GM21367 (cell line): ENCODE data around the gene B4GALT6.
A peak's percentile ranks its signal among the peaks of the same experiment; 100 is the strongest.
"Not testable (repeated sequence)": the region's sequence is repeated elsewhere in the genome, so short reads cannot be mapped to it uniquely, and the experiment has no call there.

ENCODE experiments used
- ATAC-seq: cut with Tn5 transposase; IDR thresholded peaks from one replicate; pipeline ENCODE4 v1.9.1; 2021; ENCODE audit not compliant: unreplicated experiment

Gene B4GALT6

GRCh38 chr18:31684279-31685096, at the start of gene B4GALT6:
Gene B4GALT6 (minus strand): TSS chr18:31684581. CDS start chr18:31684426, 155 bp downstream.
- peak; percentile 33 for ATAC-seq

GRCh38 chr18:31731628-31732027, 47.2 kb upstream of the B4GALT6 start:
- ATAC-seq = no peak

- ATAC-seq = not testable (repeated sequence)
Observed at GRCh38 chr18:31729196-31729595, 44.8 kb upstream of the B4GALT6 start.

DNA sequence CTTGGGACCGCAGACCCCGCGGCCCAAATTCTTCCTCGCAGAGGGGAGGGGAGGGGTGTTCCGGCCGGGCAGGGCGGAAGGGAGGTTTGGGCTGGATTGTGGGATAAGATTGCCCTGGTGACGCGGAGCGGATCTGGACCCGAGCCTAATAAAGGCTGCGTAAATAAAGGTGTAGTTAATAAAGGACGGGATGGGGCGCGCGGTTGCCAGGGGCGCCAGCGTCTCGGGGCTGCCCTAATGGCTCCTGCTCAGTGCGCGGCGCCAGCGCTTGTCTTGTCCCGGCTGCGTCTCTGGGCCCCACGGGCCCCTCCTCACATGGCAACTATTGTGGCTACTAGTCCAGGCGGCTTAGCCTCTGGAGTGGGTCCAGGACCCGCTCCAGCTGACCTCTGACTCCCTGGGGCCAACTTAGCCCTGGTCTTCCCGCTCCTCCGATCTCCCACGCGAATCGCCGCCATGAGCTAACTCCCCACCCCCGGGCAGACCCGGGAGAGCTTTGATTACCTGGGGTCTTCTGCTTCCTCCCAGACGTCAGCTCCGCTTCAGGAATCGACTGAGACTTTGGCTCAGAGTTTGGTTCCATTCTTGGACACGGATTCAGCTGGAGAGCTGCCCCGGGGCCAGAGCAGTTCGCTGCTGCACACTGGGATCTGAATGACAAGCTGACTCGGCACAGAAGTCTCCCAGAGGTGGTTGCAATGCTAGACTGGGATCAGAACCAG, 39.8 kb upstream of the B4GALT6 start:
- ATAC-seq = no peak

- ATAC-seq = no peak
Observed at GRCh38 chr18:31723639-31723989, 39.2 kb upstream of the B4GALT6 start.

DNA sequence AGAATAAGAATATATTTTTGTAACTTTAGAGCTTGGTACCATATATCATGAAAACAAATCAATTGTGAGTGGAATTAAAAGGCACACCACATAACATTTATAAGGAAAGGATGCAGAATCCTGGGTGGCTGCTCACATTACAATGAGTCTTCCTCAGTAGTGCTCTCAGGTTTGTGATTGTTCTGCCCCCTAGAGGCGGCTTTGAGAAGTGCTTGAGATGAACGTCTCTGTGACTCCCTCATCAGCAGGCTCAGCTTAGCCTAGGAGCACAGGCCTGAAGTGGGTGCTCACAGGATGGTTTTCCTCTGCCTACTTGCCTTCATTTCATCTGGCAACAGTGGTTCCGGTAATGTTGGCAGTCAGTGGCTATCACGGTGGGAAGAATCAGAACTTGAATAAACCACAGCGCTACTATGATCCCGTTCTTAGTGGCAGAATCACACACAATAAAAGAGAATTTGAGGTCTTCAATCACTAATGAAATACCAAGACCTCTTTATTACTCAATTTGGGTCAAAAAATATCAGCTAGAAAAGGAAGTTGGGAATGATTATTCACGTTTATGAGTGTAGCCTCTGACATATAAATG, 38.1 kb upstream of the B4GALT6 start:
- ATAC-seq = peak; percentile 94

DNA sequence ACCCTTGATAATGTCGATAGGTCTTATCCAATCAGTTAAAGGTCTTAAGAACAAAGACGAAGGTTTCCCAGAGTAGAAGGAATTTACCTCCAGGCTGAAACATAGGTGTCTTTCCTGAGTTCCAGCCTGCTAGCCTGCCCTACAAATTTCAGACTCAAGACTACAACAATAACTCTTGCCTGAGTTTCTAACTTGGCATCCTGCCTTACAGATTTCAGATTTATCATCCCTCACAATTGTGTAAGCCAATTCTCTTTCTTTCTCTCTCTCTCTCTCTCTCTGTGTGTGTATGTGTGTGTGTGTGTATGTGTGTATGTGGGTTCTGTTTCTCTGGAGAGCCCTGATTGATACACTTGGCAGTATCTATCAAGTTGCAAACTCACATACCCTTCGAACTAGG, 37.2 kb upstream of the B4GALT6 start:
- ATAC-seq = no peak

DNA sequence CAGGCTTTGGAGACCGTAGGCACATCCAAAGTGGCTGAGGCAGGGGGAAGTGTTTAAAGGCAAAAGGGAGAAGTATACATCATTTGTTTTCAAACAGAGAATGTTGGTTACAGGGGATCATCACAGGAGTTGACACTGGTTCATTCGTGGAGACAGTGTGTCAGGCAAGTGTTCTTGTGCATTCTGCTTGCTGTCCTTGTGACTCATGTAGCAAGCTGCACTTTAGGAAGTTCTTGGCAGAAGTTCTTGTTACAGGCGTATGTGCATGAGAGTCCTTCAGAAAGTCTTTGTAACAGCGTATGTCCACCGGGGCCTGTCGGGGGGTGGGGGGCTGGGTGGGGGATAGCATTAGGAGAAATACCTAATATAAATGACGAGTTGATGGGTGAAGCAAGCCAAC, 36.5 kb upstream of the B4GALT6 start:
- no peak for ATAC-seq

- ATAC-seq = no peak
Observed at GRCh38 chr18:31719363-31720006, 35.1 kb upstream of the B4GALT6 start.

DNA sequence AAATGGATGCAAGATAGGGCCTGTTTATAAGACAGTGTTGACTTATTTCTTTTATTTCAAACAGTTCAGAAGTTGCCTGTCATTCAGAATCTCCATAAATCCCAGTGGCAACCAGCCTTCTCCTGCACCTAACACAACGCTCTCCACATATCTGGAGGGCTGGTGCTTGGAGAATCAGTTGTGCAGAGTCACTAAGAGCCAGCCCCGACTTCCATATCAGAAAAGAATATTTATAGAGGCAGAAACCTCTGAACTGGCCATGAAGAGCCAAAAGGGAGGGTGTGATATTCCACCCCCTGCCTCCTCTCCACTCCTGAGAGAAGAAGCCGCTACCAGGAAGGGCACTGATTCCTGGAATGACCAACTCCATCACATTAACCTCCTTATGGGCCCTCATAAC, 34.0 kb upstream of the B4GALT6 start:
- ATAC-seq = no peak

DNA sequence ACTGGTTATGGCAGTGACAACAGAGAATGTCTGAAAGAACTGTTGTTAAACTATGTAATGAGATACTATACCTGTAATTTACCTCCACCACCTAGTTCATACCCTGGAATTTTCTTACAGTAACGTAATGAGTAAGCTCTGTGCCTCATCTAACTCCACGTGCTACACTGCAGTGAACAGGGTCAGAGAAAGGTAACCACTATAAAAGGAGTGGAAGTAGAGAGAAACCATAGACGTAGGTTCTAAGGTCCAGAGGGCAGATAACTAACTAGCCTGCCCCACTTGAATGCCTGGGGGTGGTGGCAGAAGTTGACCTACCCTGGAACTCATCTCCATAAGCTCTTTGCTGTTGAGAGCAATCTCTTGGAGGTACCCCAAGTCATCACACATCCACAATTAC, 32.0 kb upstream of the B4GALT6 start:
- no peak for ATAC-seq

- no peak for ATAC-seq
Observed at GRCh38 chr18:31711365-31712172, 27.2 kb upstream of the B4GALT6 start.

DNA sequence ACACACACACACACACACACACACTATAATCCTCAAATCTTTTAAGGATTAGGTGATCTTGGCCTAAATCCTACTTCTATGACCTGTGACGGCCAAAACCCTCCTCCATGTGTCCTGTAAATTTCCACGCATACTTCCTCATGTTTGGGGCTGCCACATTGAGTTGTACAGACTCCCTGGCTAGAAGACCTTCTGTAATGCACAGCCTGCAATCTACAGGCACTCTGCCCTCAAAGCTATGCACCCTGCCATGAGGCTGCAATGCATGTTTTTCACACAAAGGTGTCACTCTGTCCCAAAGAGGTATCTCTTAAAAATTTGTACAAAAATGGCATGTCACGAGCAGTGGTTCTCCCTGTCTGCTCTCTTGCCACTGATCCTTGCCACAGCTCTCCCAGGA, 26.4 kb upstream of the B4GALT6 start:
- peak; percentile 64 for ATAC-seq

GRCh38 chr18:31707815-31708214, 23.4 kb upstream of the B4GALT6 start:
- ATAC-seq = no peak

- ATAC-seq = no peak
Observed at GRCh38 chr18:31702449-31702848, 18.1 kb upstream of the B4GALT6 start.

GRCh38 chr18:31701744-31702143, 17.4 kb upstream of the B4GALT6 start:
- no peak for ATAC-seq

- no peak for ATAC-seq
Observed at GRCh38 chr18:31700990-31701389, 16.6 kb upstream of the B4GALT6 start.

DNA sequence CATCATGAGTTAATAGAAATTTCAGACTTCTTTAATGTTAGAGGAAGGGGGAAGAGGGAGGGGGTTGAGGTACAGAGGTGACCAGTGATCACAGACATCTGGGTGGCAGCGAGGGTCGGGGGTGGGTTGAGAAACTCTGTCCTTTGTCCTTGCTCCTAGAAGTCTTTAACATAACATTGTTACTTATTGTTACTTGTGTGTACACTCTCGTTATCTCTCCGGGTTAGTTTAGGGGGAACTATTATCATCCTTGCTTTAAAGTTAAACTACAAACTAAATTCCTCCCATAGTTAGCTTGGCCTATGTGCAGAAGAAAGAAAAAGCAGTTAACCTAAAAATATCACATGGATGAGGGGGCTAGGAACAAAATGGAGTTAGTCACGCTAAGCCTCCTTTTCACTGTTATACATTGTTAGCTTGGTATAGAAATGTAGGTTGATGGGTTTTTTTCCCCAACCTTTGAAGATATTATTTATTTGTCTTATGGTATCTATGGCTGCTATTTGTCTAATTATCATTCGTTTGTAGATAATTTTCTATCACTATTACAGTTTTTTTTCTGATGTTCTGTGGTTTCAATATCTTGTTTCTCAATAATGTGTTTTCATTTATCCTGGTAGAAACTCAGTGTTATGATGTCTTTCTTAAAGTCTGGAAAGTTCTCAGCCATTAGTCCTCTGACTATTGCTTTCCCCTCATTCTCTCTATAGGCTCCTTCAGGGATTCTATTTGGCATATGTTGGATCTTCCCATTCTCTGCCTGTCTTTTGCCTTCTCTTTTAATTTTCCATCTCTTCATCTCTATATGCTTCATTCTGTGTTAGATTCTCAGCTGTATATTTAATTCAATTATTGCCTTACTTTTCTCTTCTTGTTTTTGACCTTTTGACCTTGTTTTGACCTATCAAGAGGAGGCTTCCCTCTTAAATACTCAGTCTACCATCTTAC, 13.2 kb upstream of the B4GALT6 start:
- no peak for ATAC-seq

GRCh38 chr18:31695989-31696388, 11.6 kb upstream of the B4GALT6 start:
- no peak for ATAC-seq

GRCh38 chr18:31694297-31694696, 9.9 kb upstream of the B4GALT6 start:
- ATAC-seq = no peak
